ENCODE data around the gene TMEM203. TPM values are rescaled to one million over a fixed set of nuclear protein-coding genes. Genes with fewer than 3 reads are reported as not detected.
A peak's percentile ranks its signal among the peaks of the same experiment; 100 is the strongest.

TMEM203 gene
- total RNA-seq, 1 donor from 2014 or later = 34.2 TPM

GRCh38 chr9:137230705-137231371 is 25.4 kb upstream of the TMEM203 start, which contains the start of gene SLC34A3:
TSS of gene SLC34A3 (plus strand) at chr9:137230901. CDS start at chr9:137231703, 802 bp downstream.
- no peak for FAIRE-seq
- DNase-seq (ENCODE audit: low spot score in 2 of 2) = no peak

- no peak for DNase-seq (ENCODE audit: low spot score in 2 of 2)
- FAIRE-seq = no peak
These were observed 24.7 kb upstream of the TMEM203 start for GRCh38 chr9:137229903-137230704.

- FAIRE-seq (no peak), DNase-seq (ENCODE audit: low spot score in 2 of 2) (no peak)
These were observed 23.8 kb upstream of the TMEM203 start for GRCh38 chr9:137228968-137229896.

DNA sequence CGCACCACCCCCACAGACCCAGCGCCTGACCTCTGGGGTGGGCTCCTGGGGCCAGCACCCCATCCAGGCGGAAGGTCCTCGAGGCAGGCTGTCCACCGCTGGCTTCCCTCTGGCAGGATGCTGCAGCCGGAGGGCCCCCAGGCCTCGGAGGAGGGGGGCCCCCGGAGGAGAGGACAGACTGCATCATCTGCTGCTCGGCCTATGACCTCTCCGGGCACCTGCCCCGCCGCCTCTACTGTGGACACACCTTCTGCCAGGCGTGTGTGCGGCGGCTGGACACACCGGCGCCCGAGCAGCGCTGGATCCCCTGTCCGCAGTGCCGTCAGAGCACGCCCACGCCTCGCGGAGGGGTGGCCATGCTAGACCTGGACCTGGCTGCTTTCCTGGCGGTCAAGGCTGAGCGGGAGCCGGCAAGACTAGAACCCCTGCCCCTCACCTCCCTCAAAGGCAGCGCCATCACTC is 23.1 kb upstream of the TMEM203 start:
- no peak for FAIRE-seq
- no peak for DNase-seq (ENCODE audit: low spot score in 2 of 2)

GRCh38 chr9:137227853-137228505 is 22.5 kb upstream of the TMEM203 start:
- no peak for FAIRE-seq

GRCh38 chr9:137227054-137227852 is 21.8 kb upstream of the TMEM203 start, which contains the start of gene RNF224:
TSS of gene RNF224 (plus strand) at chr9:137227502. CDS start at chr9:137228336, 834 bp downstream.
- peak; percentile 81 to 85 for DNase-seq (ENCODE audit: low spot score in 2 of 2)
- no peak for FAIRE-seq

More at GRCh38 chr9:137227853-137228505, 22.5 kb upstream of the TMEM203 start:
- no peak for DNase-seq (ENCODE audit: low spot score in 2 of 2)

DNA sequence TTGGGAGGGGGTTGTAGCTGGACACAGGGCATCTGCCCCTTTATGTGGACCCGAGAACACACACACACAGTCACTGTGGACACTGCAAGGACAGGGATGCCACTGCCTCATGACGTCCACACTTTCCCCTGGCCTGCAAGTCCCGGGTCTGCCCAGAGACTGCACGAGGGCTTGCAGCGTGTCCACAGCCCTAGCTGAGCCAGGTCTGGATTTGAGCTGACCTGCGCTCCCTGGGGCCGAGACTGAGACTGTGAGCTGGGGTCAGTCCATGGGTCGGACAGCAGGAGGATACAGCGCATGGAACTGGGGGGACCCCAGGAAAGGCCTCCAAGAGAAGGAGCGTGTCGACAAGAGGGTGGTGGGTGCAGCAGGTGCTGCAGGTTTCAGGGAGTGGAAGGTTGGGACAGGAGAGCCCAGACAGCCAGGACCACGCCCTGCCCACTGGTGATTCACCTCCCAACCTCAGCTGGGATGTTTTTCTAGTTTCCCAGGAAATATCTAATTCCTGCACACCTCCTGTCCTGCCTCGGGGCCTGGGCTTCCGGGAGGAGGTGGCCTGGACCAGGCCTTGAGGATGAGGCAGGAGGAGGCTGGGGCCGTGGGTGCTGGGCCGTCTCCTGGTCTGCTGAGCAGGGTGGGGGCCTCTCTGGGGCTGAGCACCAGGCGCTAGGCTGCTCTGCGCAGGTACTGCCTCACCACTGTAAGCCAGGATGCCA is 21.0 kb upstream of the TMEM203 start:
- no peak for FAIRE-seq
- DNase-seq (ENCODE audit: low spot score in 2 of 2) = no peak

DNA sequence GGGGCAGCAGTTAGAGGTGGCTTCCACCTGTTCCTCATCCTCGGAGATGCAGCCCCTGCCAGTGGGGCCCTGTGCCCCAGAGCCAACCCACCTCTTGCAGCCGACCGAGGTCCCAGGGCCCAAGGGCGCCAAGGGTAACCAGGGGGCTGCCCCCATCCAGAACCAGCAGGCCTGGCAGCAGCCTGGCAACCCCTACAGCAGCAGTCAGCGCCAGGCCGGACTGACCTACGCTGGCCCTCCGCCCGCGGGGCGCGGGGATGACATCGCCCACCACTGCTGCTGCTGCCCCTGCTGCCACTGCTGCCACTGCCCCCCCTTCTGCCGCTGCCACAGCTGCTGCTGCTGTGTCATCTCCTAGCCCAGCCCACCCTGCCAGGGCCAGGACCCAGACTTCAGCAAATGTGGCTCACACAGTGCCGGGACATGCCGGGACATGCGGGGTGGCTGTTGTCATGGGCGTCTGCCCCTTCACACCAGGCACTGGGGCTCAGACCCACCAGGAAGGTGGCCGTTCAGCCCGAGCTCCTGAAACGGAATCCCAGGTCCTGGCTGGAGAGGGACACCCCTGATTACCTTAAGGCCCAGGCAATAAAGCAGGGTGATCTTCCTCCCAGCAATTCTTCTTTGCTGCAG is 20.4 kb upstream of the TMEM203 start:
- no peak for DNase-seq (ENCODE audit: low spot score in 2 of 2)
- no peak for FAIRE-seq

DNA sequence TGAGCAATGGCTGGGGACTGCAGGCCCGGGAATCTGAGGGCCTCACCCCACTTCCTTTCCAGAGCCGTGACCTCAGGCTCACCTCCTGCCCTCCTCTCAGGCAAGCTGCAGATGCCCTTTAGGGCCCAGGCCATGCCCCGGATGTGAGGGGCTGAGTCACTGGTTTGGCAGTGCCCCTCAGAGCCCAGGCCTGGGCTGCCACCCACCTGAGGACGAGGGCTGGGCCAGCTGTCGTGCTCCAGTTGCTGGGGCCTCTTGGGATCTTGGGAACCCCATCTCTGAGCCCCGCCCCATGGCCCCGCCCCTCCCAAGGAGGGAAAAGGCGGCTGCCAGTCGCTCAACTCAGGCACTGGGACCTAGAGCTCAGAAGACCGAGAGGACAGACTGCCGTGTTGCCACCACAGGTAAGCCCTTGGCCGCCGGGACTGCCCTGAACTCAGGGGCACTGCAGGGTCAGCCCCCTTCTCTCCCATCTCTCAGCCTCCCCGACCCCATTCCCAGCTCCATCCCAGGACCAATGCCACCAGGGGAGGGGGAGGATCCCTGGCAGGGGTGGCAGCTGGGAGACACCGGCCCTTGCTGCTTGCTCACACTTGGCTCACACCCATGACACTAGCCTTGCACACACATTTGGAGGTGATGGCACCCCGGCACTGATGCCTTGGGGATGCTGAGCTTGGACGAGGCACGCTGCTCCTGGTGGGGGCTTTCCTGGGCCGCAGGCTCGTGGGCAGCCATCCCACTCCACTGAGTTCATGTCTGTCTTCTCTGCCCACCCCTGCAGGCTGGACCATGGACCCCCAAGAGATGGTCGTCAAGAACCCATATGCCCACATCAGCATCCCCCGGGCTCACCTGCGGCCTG is 19.6 kb upstream of the TMEM203 start, which contains the start of gene CYSRT1:
TSS of gene CYSRT1 (plus strand) at position 345 of the 865 bp plus-strand sequence. CDS start at position 793, 448 bp downstream.
- DNase-seq (ENCODE audit: low spot score in 2 of 2) (no peak), FAIRE-seq (no peak)

GRCh38 chr9:137223078-137223970 is 17.9 kb upstream of the TMEM203 start:
- FAIRE-seq (peak; percentile 23), DNase-seq (ENCODE audit: low spot score in 2 of 2) (peak; percentile 99 to 100)

GRCh38 chr9:137222190-137223077 is 17.0 kb upstream of the TMEM203 start, which contains the start of gene RNF208:
TSS of gene RNF208 (minus strand) at chr9:137222240. CDS start at chr9:137221212, 1,028 bp downstream.
- DNase-seq (ENCODE audit: low spot score in 2 of 2) (peak in 1 of 2 donors; percentile 67), FAIRE-seq (no peak)

DNA sequence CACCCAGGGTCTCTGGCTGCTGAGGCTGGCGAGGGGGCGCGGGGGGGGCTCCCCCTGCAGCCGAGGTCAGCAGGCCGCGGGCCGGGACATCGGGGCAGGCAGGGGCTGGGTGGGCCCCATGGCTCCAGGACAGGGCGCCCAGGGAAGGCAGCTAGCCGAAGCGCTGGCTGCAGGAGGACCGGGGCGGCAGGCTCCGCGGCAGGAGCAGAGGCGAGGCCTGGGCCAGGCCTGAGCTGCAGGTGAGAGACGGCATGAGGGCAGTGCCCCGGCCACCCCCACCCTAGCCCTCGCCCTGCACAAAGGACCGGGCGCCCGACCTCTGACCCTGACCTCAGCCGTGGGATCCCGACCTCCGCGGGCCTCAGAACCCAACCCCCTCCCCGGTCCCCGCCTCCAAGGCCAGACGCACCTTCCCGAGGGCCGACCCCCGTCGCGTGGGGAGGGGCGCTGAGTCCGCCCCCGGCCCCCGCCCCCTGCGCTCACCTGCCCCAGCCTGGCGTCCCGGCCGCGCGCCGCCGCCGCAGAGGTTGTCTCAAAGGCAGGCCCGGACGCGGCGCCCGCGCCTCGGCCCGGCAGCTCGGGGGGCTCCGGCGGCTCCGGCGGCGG is 16.2 kb upstream of the TMEM203 start:
- FAIRE-seq (no peak), DNase-seq (ENCODE audit: low spot score in 2 of 2) (no peak)

DNA sequence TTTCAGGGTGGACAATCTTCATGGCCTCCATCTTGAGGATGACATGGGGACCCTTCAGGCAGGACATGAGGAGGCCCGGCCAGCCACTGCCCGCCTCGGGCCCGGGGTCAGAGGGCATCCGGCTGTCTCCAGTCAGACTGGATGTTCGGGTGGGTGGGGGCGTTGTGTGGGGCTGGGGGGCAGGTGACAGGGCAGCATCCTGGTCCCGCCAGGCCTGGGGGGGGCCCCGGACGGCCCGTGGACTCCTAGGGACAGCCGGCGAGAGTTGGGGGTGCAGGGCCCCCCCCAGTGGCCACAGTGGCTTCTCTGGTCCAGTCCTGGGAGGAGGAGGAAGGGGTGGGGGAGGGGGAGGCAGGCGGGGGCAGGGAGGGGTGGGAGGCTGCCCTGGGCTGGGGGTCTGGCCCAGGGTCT is 15.7 kb upstream of the TMEM203 start:
- FAIRE-seq = no peak
- DNase-seq (ENCODE audit: low spot score in 2 of 2) = no peak

All from frontal cortex (tissue), 4 donors.